ENCODE data around the gene GNA14. TPM values are rescaled to one million over a fixed set of nuclear protein-coding genes. Genes with fewer than 3 reads are reported as not detected.
"Not testable (repeated sequence)": the region's sequence is repeated elsewhere in the genome, so short reads cannot be mapped to it uniquely, and the experiment has no call there.

The GNA14 gene
- total RNA-seq, 2 donors from 2014 or later, result 1.6 to 5.3 TPM

GRCh38 chr9:77587042-77587441 is 61.1 kb downstream of the GNA14 start:
- H3K9me3 ChIP-seq, result no peaks in the 10 kb centered on the region
- no peaks in the 10 kb centered on the region for H3K27me3 ChIP-seq
- no peaks in the 10 kb centered on the region for H3K4me1 ChIP-seq
- DNase-seq (no peak), ATAC-seq (no peak)
- TF ChIP-seq CTCF (IDR thresholded peaks at IDR 0.05) (no peak), POLR2A (IDR thresholded peaks at IDR 0.05) (no peak)
- intact Hi-C loops (cut with DNase I), result no loop called here
- no peak overlapping the region for H3K27ac ChIP-seq
- H3K4me3 ChIP-seq, result no peak overlapping the region
- H3K36me3 ChIP-seq (replicated peaks in 1 of 2; ENCODE audit: insufficient read depth in 1 of 2, low read depth in 2 of 2), result no peaks in the 10 kb centered on the region

GRCh38 chr9:77586591-77586990 is 61.5 kb downstream of the GNA14 start:
- Histone ChIP-seq H3K9me3 (no peaks in the 10 kb centered on the region), H3K27me3 (no peaks in the 10 kb centered on the region), H3K4me1 (no peaks in the 10 kb centered on the region), H3K4me3 (no peak overlapping the region), H3K36me3 (replicated peaks in 1 of 2; ENCODE audit: insufficient read depth in 1 of 2, low read depth in 2 of 2) (no peaks in the 10 kb centered on the region), H3K27ac (no peak overlapping the region)
- TF ChIP-seq POLR2A (IDR thresholded peaks at IDR 0.05), result no peak
- no peak for TF ChIP-seq CTCF (IDR thresholded peaks at IDR 0.05)
- DNase-seq (no peak), ATAC-seq (no peak)
- intact Hi-C loops (cut with DNase I), result no loop called here
- 87% methylated on average over 12 of the region's 12 CpGs for WGBS, 2 donors

GRCh38 chr9:77585335-77585786 is 62.8 kb downstream of the GNA14 start:
- DNase-seq, result no peak
- H3K4me1 ChIP-seq, result no peaks in the 10 kb centered on the region
- no peak overlapping the region for H3K4me3 ChIP-seq
- intact Hi-C loops (cut with DNase I), result no loop called here
- no peaks in the 10 kb centered on the region for H3K9me3 ChIP-seq
- TF ChIP-seq POLR2A (IDR thresholded peaks at IDR 0.05) (no peak), CTCF (IDR thresholded peaks at IDR 0.05) (no peak)
- no peak for ATAC-seq
- no peaks in the 10 kb centered on the region for H3K36me3 ChIP-seq (replicated peaks in 1 of 2; ENCODE audit: insufficient read depth in 1 of 2, low read depth in 2 of 2)
- no peak overlapping the region for H3K27ac ChIP-seq
- WGBS, 2 donors, result 70 to 80% methylated on average over 2 of the region's 2 CpGs
- H3K27me3 ChIP-seq, result no peaks in the 10 kb centered on the region

- H3K36me3 ChIP-seq (replicated peaks in 1 of 2; ENCODE audit: insufficient read depth in 1 of 2, low read depth in 2 of 2); H3K4me1 ChIP-seq; intact Hi-C loops (cut with DNase I); H3K27me3 ChIP-seq; H3K9me3 ChIP-seq; DNase-seq; H3K27ac ChIP-seq; H3K4me3 ChIP-seq; ATAC-seq: not testable (repeated sequence)
- WGBS, 2 donors, result 71 to 77% methylated on average over 4 of the region's 4 CpGs
Observed at GRCh38 chr9:77584927-77585326, 63.2 kb downstream of the GNA14 start.

GRCh38 chr9:77582961-77583576 is 65.1 kb downstream of the GNA14 start:
- ATAC-seq (no peak), DNase-seq (no peak)
- H3K4me1 ChIP-seq, result no peaks in the 10 kb centered on the region
- H3K9me3 ChIP-seq, result no peaks in the 10 kb centered on the region
- TF ChIP-seq CTCF (IDR thresholded peaks at IDR 0.05), result no peak
- no peak for TF ChIP-seq POLR2A (IDR thresholded peaks at IDR 0.05)
- H3K36me3 ChIP-seq (replicated peaks in 1 of 2; ENCODE audit: insufficient read depth in 1 of 2, low read depth in 2 of 2), result no peaks in the 10 kb centered on the region
- H3K4me3 ChIP-seq, result no peak overlapping the region
- intact Hi-C loops (cut with DNase I), result no loop called here
- no peak overlapping the region for H3K27ac ChIP-seq
- WGBS, 2 donors, result 38 to 46% methylated on average over 5 of the region's 5 CpGs
- H3K27me3 ChIP-seq, result no peaks in the 10 kb centered on the region
